GM12892 (cell line): ENCODE data around the gene UBE2E1.

Experiments used
- POLR2A ChIP-seq: IDR thresholded peaks from 2 replicates; pipeline ENCODE4 v1.6.1; 2011; ENCODE audit warnings: low read depth, low read length, control low read depth
- POLR2AphosphoS5 ChIP-seq: IDR thresholded peaks from 2 replicates; pipeline ENCODE4 v1.6.1; 2011; ENCODE audit warnings: low read depth, low read length, control low read depth
- TAF1 ChIP-seq: IDR thresholded peaks from 2 replicates; pipeline ENCODE4 v1.6.1; 2011; ENCODE audit warnings: low read depth, mild to moderate bottlenecking, control low read depth, low read length, borderline replicate concordance

DNA sequence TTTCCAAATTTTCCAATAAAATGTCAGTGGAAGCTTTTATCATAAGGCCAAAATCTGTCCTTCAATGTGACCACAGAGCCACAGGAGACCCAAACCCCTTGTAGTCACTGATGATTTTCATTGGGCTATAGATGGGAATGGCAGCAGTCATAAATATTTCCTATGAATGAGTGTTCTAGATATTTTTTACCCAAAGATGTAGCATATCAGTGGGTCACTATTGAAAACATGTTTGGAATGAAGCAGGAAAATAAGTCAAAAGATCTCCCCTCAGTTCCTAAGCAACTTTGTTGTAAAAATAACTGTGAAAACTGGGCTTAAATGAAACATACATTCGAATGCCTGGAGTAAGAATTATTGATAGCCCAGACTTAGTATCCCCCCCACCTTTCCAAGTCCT lies 62.1 kb downstream of the UBE2E1 start:
- TF ChIP-seq POLR2A = no peak
- TF ChIP-seq TAF1 = no peak
- TF ChIP-seq POLR2AphosphoS5 = no peak
